SK-N-SH (cell line): ENCODE results near the gene LSM4. TPM values are rescaled to one million over a fixed set of nuclear protein-coding genes. Genes with fewer than 3 reads are reported as not detected.

ENCODE experiments used
- CTCF ChIA-PET: fragments of 300-600, 350-600 bp; formaldehyde crosslinking; extraction: SDS; loops from one replicate; lab custom pipeline; 2021; lab: Yijun Ruan, JAX
- POLR2A ChIA-PET: fragments of 350-600 bp; sonication (Branson Sonifier 250); formaldehyde crosslinking; extraction: SDS; loops from one replicate; lab custom pipeline; 2020; ENCODE audit warnings: antibody characterized with exemption, inconsistent platforms; lab: Yijun Ruan, JAX
- DNase-seq: peaks from one replicate; pipeline ENCODE4 v3.0.0; 2012
- H2AFZ ChIP-seq: fragments of 200-600 bp; sonication (generic); 2 replicates; pipeline ENCODE4 v1.8.1; 2016; ENCODE audit warnings: antibody characterized with exemption, mild to moderate bottlenecking, low read depth
- H3F3A ChIP-seq: fragments of 200-600 bp; sonication (generic); replicated peaks from 2 replicates; pipeline ENCODE3; 2016; ENCODE audit warnings: antibody characterized with exemption, mild to moderate bottlenecking; ENCODE audit not compliant: insufficient read depth
- H3K27ac ChIP-seq, 2 experiments: fragments of 200-500 bp in 1 of 2; fragments of 200-600 bp in 1 of 2; sonication (Bioruptor generic) in 1 of 2; sonication (generic), shearing (Covaris generic) in 1 of 2; 2 replicates each; pipeline versions ENCODE4 v1.5.1 to v1.6.1; 2014 to 2016; ENCODE audit warnings: low read depth in 2 of 2, inconsistent platforms in 1 of 2, low read length in 1 of 2, mild to moderate bottlenecking in 1 of 2, mixed read lengths in 1 of 2
- H3K27me3 ChIP-seq: fragments of 200-600 bp; sonication (generic), shearing (Covaris generic); 2 replicates; pipeline ENCODE4 v1.6.1; 2016; ENCODE audit warnings: mixed run types; ENCODE audit not compliant: insufficient read depth
- H3K36me3 ChIP-seq, 2 experiments: fragments of 200-500 bp in 1 of 2; fragments of 200-600 bp in 1 of 2; sonication (Bioruptor generic) in 1 of 2; sonication (generic) in 1 of 2; replicated peaks in 1 of 2; 2 replicates each; pipeline versions ENCODE3 to v1.5.1; 2014 to 2016; ENCODE audit warnings: low read length in 1 of 2, mild to moderate bottlenecking in 1 of 2; ENCODE audit not compliant: insufficient read depth in 2 of 2, control insufficient read depth in 1 of 2
- H3K4me1 ChIP-seq, 2 experiments: fragments of 200-500 bp in 1 of 2; fragments of 200-600 bp in 1 of 2; sonication (Bioruptor generic) in 1 of 2; sonication (generic), shearing (Covaris generic) in 1 of 2; 2 replicates each; pipeline versions ENCODE4 v1.5.1 to v1.6.1; 2014 to 2016; ENCODE audit warnings: low read depth in 1 of 2, low read length in 1 of 2, mixed run types in 1 of 2; ENCODE audit not compliant: insufficient read depth in 2 of 2, control insufficient read depth in 1 of 2
- H3K4me2 ChIP-seq: fragments of 200-600 bp; sonication (generic), shearing (Covaris generic); 2 replicates; pipeline ENCODE4 v1.6.1; 2017; ENCODE audit warnings: mixed run types
- H3K4me3 ChIP-seq, 2 experiments: fragments of 200-500 bp in 1 of 2; fragments of 200-600 bp in 1 of 2; sonication (Bioruptor generic) in 1 of 2; sonication (generic), shearing (Covaris generic) in 1 of 2; 2 replicates each; pipeline versions ENCODE4 v1.5.1 to v1.8.1; 2014 to 2016; ENCODE audit warnings: low read depth in 2 of 2, inconsistent platforms in 1 of 2, low read length in 1 of 2, mild to moderate bottlenecking in 1 of 2, mixed read lengths in 1 of 2, moderate library complexity in 1 of 2
- H3K79me2 ChIP-seq: fragments of 200-600 bp; sonication (generic); 2 replicates; pipeline ENCODE4 v1.8.1; 2017; ENCODE audit warnings: mild to moderate bottlenecking; ENCODE audit not compliant: insufficient read depth
- H3K9ac ChIP-seq: fragments of 200-600 bp; sonication (generic); 2 replicates; pipeline ENCODE4 v1.6.1; 2017; ENCODE audit warnings: mixed run types
- H3K9me2 ChIP-seq: fragments of 200-600 bp; sonication (generic); 2 replicates; pipeline ENCODE4 v1.6.1; 2017; ENCODE audit warnings: mixed run types
- H3K9me3 ChIP-seq: fragments of 200-600 bp; sonication (generic); 2 replicates; pipeline ENCODE4 v1.6.1; 2017; ENCODE audit warnings: mixed run types, mild to moderate bottlenecking, moderate library complexity
- H4K20me1 ChIP-seq: fragments of 200-600 bp; sonication (generic); 2 replicates; pipeline ENCODE4 v1.6.1; 2017; ENCODE audit warnings: mild to moderate bottlenecking, mixed run types; ENCODE audit not compliant: insufficient read depth
- CHD2 ChIP-seq: fragments of 150-350 bp; IDR thresholded peaks from 2 replicates; pipeline ENCODE4 v1.6.1; 2018; ENCODE audit warnings: low read length; ENCODE audit not compliant: partially characterized antibody
- EP300 ChIP-seq, 2 experiments: IDR thresholded peaks; 2 replicates each; pipeline versions ENCODE4 v1.4.0 to v1.6.1; 2012; ENCODE audit warnings: borderline replicate concordance in 1 of 2, low read depth in 1 of 2, low read length in 1 of 2
- EZH2phosphoT487 ChIP-seq: fragments of 200-600 bp; sonication (generic); IDR thresholded peaks from 2 replicates; pipeline ENCODE4 v1.6.1; 2017; ENCODE audit warnings: low read depth, mixed run types, mild to moderate bottlenecking, antibody characterized with exemption, moderate library complexity, borderline replicate concordance
- FOSL2 ChIP-seq: IDR thresholded peaks from 2 replicates; pipeline ENCODE4 v1.4.0; 2012; ENCODE audit warnings: low read depth, mild to moderate bottlenecking, moderate library complexity, borderline replicate concordance
- FOXJ3 ChIP-seq: sonication (generic); formaldehyde crosslinking; IDR thresholded peaks from 2 replicates; pipeline ENCODE4 v1.5.1; 2020; ENCODE audit warnings: mild to moderate bottlenecking, missing genetic modification reagents
- GABPA ChIP-seq: IDR thresholded peaks from 2 replicates; pipeline ENCODE4 v1.4.0; 2012; ENCODE audit warnings: low read depth, mild to moderate bottlenecking
- GATA2 ChIP-seq: sonication (generic); formaldehyde crosslinking; IDR thresholded peaks from 2 replicates; pipeline ENCODE4 v1.5.0; 2020; ENCODE audit warnings: mild to moderate bottlenecking, missing genetic modification reagents
- MXI1 ChIP-seq: IDR thresholded peaks from 2 replicates; pipeline ENCODE4 v1.6.1; 2012; ENCODE audit warnings: mild to moderate bottlenecking, low read depth, low read length, improper control_type of control experiment
- NFIC ChIP-seq: IDR thresholded peaks from 2 replicates; pipeline ENCODE4 v1.4.0; 2012; ENCODE audit warnings: borderline replicate concordance
- NRF1 ChIP-seq: IDR thresholded peaks from 2 replicates; pipeline ENCODE4 v1.6.1; 2012; ENCODE audit warnings: low read depth, mild to moderate bottlenecking, low read length
- POLR2AphosphoS5 ChIP-seq: IDR thresholded peaks from 2 replicates; pipeline ENCODE4 v1.6.1; 2012; ENCODE audit warnings: low read depth, low read length
- RAD21 ChIP-seq: IDR thresholded peaks from 2 replicates; pipeline ENCODE4 v1.6.1; 2012; ENCODE audit warnings: mild to moderate bottlenecking, low read length
- RFX5 ChIP-seq: IDR thresholded peaks from 2 replicates; pipeline ENCODE4 v1.6.1; 2012; ENCODE audit warnings: mild to moderate bottlenecking, improper control_type of control experiment, low read length
- SIN3A ChIP-seq: IDR thresholded peaks from 2 replicates; pipeline ENCODE4 v1.6.1; 2012; ENCODE audit warnings: low read depth, mild to moderate bottlenecking, low read length, moderate library complexity, borderline replicate concordance
- TCF12 ChIP-seq: IDR thresholded peaks from 2 replicates; pipeline ENCODE4 v1.4.0; 2012
- YY1 ChIP-seq: IDR thresholded peaks from 2 replicates; pipeline ENCODE4 v1.4.0; 2012; ENCODE audit warnings: low read depth, mild to moderate bottlenecking
- WGBS: methylation state at CpG from one replicate; pipeline ENCODE4 v1.1.6; 2017; ENCODE audit warnings: low lambda C conversion rate; 5-methylcytosine and 5-hydroxymethylcytosine counted together
- polyA plus RNA-seq, 3 experiments: library from polyadenylated mRNA; depleted of rRNA; stranded (reverse); fragments of >200 nt; gene quantifications; 2 replicates each; pipeline ENCODE4 v1.2.3, GENCODE V29; 2012
- TF ChIP-seq, protein P1 (sequence below): fragments of 200-600 bp; sonication (generic); IDR thresholded peaks from 2 replicates; pipeline ENCODE4 v1.6.1; 2017; ENCODE audit warnings: antibody characterized with exemption, mild to moderate bottlenecking, moderate library complexity
- TF ChIP-seq, protein P2 (sequence below): IDR thresholded peaks from 2 replicates; pipeline ENCODE4 v1.4.0; 2012; ENCODE audit warnings: low read depth
- TF ChIP-seq, protein P3 (sequence below): IDR thresholded peaks from 2 replicates; pipeline ENCODE4 v1.4.0; 2012; ENCODE audit warnings: low read depth, borderline replicate concordance
- TF ChIP-seq, protein P4 (sequence below): fragments of 150-350 bp; IDR thresholded peaks from 2 replicates; pipeline ENCODE4 v1.6.1; 2017; ENCODE audit warnings: antibody characterized with exemption, low read length, low read depth, borderline replicate concordance
- TF ChIP-seq, protein P5 (sequence below): IDR thresholded peaks from 2 replicates; pipeline ENCODE4; 2012
- TF ChIP-seq, protein P6 (sequence below): fragments of 150-350 bp; IDR thresholded peaks from 2 replicates; pipeline ENCODE4 v1.6.1; 2016; ENCODE audit warnings: mild to moderate bottlenecking, low read depth, low read length

The LSM4 gene
- polyA plus RNA-seq, 1 of the 3 experiments (the other 2 are of a cell fraction) = 277 TPM

DNA sequence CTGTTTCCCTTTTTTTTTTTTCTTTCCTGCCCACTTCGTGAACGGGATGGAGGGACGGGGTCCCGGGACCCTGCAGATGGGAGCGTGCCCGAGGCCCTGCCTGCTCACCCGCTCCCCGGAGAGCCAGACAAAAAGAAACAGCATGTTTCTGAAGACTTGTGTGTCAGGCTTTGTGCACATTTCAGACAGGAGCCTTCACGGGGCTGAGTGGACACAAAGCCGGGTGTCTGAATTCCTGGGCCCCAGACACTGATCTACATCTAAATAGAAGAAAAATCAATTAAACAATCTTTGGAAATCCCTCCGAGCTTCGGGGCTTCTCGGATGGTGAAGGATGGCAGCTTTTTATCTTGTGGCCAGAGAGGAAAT is 21.7 kb upstream of the LSM4 start (continued):
- TF ChIP-seq POLR2AphosphoS5 = no peak
- no peak for TF ChIP-seq GATA2 (CRISPR knock-in tag)
- TF ChIP-seq, protein P1, sequence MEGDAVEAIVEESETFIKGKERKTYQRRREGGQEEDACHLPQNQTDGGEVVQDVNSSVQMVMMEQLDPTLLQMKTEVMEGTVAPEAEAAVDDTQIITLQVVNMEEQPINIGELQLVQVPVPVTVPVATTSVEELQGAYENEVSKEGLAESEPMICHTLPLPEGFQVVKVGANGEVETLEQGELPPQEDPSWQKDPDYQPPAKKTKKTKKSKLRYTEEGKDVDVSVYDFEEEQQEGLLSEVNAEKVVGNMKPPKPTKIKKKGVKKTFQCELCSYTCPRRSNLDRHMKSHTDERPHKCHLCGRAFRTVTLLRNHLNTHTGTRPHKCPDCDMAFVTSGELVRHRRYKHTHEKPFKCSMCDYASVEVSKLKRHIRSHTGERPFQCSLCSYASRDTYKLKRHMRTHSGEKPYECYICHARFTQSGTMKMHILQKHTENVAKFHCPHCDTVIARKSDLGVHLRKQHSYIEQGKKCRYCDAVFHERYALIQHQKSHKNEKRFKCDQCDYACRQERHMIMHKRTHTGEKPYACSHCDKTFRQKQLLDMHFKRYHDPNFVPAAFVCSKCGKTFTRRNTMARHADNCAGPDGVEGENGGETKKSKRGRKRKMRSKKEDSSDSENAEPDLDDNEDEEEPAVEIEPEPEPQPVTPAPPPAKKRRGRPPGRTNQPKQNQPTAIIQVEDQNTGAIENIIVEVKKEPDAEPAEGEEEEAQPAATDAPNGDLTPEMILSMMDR = no peak
- no peak for TF ChIP-seq NFIC
- TF ChIP-seq, protein P2, sequence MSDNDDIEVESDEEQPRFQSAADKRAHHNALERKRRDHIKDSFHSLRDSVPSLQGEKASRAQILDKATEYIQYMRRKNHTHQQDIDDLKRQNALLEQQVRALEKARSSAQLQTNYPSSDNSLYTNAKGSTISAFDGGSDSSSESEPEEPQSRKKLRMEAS = no peak
- TF ChIP-seq, protein P3, sequence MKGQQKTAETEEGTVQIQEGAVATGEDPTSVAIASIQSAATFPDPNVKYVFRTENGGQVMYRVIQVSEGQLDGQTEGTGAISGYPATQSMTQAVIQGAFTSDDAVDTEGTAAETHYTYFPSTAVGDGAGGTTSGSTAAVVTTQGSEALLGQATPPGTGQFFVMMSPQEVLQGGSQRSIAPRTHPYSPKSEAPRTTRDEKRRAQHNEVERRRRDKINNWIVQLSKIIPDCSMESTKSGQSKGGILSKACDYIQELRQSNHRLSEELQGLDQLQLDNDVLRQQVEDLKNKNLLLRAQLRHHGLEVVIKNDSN = no peak
- no peak for TF ChIP-seq TCF12

DNA sequence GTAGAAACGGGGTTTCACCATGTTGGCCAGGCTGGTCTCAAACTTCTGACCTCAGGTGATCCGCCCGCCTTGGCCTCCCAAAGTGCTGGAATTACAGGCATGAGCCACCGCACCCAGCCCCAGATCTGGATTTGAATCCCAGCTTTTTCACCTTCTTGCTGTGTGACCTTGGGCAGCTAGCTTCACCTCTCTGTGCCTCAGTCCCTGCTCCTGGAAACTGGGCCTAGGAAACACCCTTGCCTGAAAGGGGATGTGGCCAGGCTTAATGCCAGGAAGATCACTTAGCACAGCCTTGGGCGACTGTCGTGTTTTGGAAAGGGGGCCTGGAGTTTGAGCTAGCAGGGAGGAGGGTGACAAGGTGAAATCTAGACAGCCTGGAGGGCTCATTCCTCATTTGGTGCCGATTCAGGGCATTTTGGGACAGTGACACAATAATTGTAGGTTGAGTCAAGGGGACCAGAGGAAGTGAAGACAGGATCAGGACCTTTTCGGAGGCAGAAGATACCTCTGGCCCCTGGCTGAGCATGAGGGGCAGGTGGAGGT is 19.3 kb upstream of the LSM4 start:
- 94% methylated on average over 8 of the region's 8 CpGs for WGBS
- ChIA-PET POLR2A (interaction anchor here (0.9 to 1.3 kb wide), 2 partner anchors 60 to 63 kb away, joined by 3 to 6 read pairs; partner anchors contain the start of gene JUND), CTCF (interaction anchor here (0.5 to 5.3 kb wide), 9 partner anchors 8 to 661 kb away, joined by 3 to 45 read pairs (median 8); partner anchors contain the start of gene LSM4)

More for the DNA sequence above, 19.3 kb upstream of the LSM4 start:
- no peak for TF ChIP-seq MXI1
- TF ChIP-seq EZH2phosphoT487 = no peak
- TF ChIP-seq FOSL2 = no peak
- TF ChIP-seq, protein P4, sequence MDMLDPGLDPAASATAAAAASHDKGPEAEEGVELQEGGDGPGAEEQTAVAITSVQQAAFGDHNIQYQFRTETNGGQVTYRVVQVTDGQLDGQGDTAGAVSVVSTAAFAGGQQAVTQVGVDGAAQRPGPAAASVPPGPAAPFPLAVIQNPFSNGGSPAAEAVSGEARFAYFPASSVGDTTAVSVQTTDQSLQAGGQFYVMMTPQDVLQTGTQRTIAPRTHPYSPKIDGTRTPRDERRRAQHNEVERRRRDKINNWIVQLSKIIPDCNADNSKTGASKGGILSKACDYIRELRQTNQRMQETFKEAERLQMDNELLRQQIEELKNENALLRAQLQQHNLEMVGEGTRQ = no peak
- TF ChIP-seq, protein P5, sequence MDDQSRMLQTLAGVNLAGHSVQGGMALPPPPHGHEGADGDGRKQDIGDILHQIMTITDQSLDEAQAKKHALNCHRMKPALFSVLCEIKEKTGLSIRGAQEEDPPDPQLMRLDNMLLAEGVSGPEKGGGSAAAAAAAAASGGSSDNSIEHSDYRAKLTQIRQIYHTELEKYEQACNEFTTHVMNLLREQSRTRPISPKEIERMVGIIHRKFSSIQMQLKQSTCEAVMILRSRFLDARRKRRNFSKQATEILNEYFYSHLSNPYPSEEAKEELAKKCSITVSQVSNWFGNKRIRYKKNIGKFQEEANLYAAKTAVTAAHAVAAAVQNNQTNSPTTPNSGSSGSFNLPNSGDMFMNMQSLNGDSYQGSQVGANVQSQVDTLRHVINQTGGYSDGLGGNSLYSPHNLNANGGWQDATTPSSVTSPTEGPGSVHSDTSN = no peak
- no peak for TF ChIP-seq GATA2 (CRISPR knock-in tag)
- no peak for TF ChIP-seq NRF1
- TF ChIP-seq FOXJ3 (CRISPR knock-in tag) = no peak
- no peak for TF ChIP-seq CHD2
- TF ChIP-seq POLR2AphosphoS5 = no peak
- TF ChIP-seq, protein P2 = no peak
- no peak for TF ChIP-seq SIN3A
- TF ChIP-seq, protein P6, sequence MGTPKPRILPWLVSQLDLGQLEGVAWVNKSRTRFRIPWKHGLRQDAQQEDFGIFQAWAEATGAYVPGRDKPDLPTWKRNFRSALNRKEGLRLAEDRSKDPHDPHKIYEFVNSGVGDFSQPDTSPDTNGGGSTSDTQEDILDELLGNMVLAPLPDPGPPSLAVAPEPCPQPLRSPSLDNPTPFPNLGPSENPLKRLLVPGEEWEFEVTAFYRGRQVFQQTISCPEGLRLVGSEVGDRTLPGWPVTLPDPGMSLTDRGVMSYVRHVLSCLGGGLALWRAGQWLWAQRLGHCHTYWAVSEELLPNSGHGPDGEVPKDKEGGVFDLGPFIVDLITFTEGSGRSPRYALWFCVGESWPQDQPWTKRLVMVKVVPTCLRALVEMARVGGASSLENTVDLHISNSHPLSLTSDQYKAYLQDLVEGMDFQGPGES = no peak
- TF ChIP-seq, protein P3 = no peak
- TF ChIP-seq RAD21 = no peak
- TF ChIP-seq EP300 (IDR thresholded peaks at IDR 0.05; ENCODE audit: borderline replicate concordance in 1 of 2, low read depth in 1 of 2, low read length in 1 of 2) = no peak
- TF ChIP-seq RFX5 = no peak
- no peak for TF ChIP-seq YY1
- TF ChIP-seq GABPA = no peak
- peaks cover 0 to 9% of the 10 kb centered on the region in 2 experiments; a peak in 1 of 4 replicates for H3K4me1 ChIP-seq
- no peaks in the 10 kb centered on the region for H3K9me2 ChIP-seq
- no peak overlapping the region for H3K4me3 ChIP-seq
- H3K4me2 ChIP-seq = no peak overlapping the region
- H3K27me3 ChIP-seq = no peaks in the 10 kb centered on the region
- no peak overlapping the region for H3K9ac ChIP-seq
- H3F3A ChIP-seq = peaks cover 4% of the 10 kb centered on the region
- no peak overlapping the region for H2AFZ ChIP-seq
- H4K20me1 ChIP-seq = no peaks in the 10 kb centered on the region
- H3K9me3 ChIP-seq = no peaks in the 10 kb centered on the region
- no peak overlapping the region for H3K27ac ChIP-seq
- H3K36me3 ChIP-seq = no peaks in the 10 kb centered on the region
- no peak for DNase-seq
- H3K79me2 ChIP-seq = no peaks in the 10 kb centered on the region
